K562 (cell line): ENCODE measurements around the gene PSMA6. TPM values are rescaled to one million over a fixed set of nuclear protein-coding genes. Genes with fewer than 3 reads are reported as not detected.

Source experiments
- EGR1 ChIP-seq: fragments of 450-650 bp; conservative IDR thresholded peaks from 2 replicates; pipeline ENCODE4 v1.6.1; 2017; ENCODE audit warnings: mild to moderate bottlenecking
- NFE2 ChIP-seq: IDR thresholded peaks from 2 replicates; pipeline ENCODE4 v1.6.1; 2014; ENCODE audit warnings: antibody characterized with exemption, low read depth
- OTX1 ChIP-seq: fragments of 450-650 bp; formaldehyde crosslinking; IDR thresholded peaks from 2 replicates; pipeline ENCODE4 v1.4.0; 2022; ENCODE audit warnings: mild to moderate bottlenecking
- TOE1 ChIP-seq, 2 experiments: fragments of 450-650 bp in 1 of 2; sonication (generic) in 1 of 2; formaldehyde crosslinking in 1 of 2; IDR thresholded peaks; 2 replicates each; pipeline versions ENCODE4 v1.7.1 to v1.8.0; 2016 to 2022; ENCODE audit warnings: borderline replicate concordance in 2 of 2, mild to moderate bottlenecking in 2 of 2, antibody characterized with exemption in 1 of 2, inconsistent platforms in 1 of 2, low read depth in 1 of 2, missing genetic modification reagents in 1 of 2, moderate library complexity in 1 of 2
- polyA plus RNA-seq, 8 experiments: library from polyadenylated mRNA; depleted of rRNA in 4 of 8; stranded (reverse) in 5 of 8; unstranded in 3 of 8; fragments of >200 nt; fragmentation: Nextera tagmentation in 2 of 8; fragmentation: Illumina TruSeq in 1 of 8; extraction: Ambion mirVana in 2 of 8; extraction: Trizol in 1 of 8; gene quantifications; 2 replicates each; pipeline versions ENCODE4 v1.2.1 to v1.2.3, GENCODE V29; 2011 to 2014; ENCODE audit warnings: inconsistent platforms in 1 of 8, missing spikeins in 1 of 8
- total RNA-seq, 7 experiments: library from RNA; depleted of rRNA in 6 of 7; stranded (reverse); fragments of >200 nt in 6 of 7; fragmentation: Illumina TruSeq in 2 of 7; extraction: Trizol in 2 of 7; gene quantifications; 2 replicates each; pipeline versions ENCODE4 v1.2.1 to v1.2.3, GENCODE V29; 2011 to 2021; ENCODE audit warnings: low replicate concordance in 1 of 7
- TF ChIP-seq, protein P1 (sequence below), 2 experiments: fragments of 450-650 bp; formaldehyde crosslinking in 1 of 2; IDR thresholded peaks; 2 replicates each; pipeline versions ENCODE4 v1.4.0 to v1.6.1; 2014 to 2020; ENCODE audit warnings: mild to moderate bottlenecking in 2 of 2, borderline replicate concordance in 1 of 2, low read depth in 1 of 2
- TF ChIP-seq, protein P2 (sequence below), 2 experiments: fragments of 450-650 bp; IDR thresholded peaks; 2 replicates each; pipeline ENCODE4 v1.6.1; 2018; ENCODE audit warnings: mild to moderate bottlenecking in 2 of 2, low read depth in 1 of 2; ENCODE audit not compliant: partially characterized antibody in 2 of 2
- TF ChIP-seq, protein P3 (sequence below): conservative IDR thresholded peaks from 2 replicates; pipeline ENCODE4 v1.6.1; 2011; ENCODE audit warnings: low read depth, mild to moderate bottlenecking, low read length; ENCODE audit not compliant: control insufficient read depth
- TF ChIP-seq, protein P4 (sequence below): fragments of 250-450 bp; sonication (Bioruptor Pico); IDR thresholded peaks from 2 replicates; pipeline ENCODE4 v1.9.0; 2021; ENCODE audit warnings: mild to moderate bottlenecking, inconsistent platforms

Gene PSMA6
- total and polyA plus RNA-seq, 9 of the 15 experiments (the other 6 are each of a cell fraction or from before 2014, with no cell fraction given), result 210 to 952 (median 288) TPM

DNA sequence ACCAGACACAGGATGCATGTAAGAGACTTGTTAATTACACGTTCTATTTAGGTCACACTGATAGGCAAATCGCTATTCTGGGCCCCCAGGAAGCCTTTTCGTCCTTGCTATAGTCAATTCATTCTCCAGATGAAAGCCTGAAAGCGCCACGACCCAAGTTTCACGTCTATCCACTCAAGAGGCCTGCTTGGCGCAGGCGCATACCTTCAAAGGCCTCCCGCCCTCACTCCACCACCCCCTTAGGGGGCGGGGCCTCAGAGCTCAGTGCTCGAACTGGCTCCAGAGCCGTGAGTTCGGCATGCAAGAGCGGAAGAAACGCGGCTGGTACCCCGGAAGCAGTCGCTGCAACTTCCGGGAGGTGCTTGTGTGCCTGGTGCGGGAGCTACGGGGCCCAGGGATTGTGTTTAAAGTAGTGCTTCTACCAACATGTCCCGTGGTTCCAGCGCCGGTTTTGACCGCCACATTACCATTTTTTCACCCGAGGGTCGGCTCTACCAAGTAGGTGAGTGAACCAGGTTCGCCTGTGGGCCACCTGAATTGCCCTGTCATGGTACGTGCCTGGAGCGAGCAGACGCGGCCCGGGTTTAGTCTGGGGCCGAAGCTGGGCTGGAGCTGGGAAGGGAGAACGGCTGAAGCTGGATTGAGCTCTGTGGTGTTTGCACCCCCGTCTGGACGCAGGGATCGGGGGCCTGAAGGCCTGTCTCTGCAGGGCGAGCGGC, at the start of gene PSMA6 (continued):
- TF ChIP-seq, protein P1, sequence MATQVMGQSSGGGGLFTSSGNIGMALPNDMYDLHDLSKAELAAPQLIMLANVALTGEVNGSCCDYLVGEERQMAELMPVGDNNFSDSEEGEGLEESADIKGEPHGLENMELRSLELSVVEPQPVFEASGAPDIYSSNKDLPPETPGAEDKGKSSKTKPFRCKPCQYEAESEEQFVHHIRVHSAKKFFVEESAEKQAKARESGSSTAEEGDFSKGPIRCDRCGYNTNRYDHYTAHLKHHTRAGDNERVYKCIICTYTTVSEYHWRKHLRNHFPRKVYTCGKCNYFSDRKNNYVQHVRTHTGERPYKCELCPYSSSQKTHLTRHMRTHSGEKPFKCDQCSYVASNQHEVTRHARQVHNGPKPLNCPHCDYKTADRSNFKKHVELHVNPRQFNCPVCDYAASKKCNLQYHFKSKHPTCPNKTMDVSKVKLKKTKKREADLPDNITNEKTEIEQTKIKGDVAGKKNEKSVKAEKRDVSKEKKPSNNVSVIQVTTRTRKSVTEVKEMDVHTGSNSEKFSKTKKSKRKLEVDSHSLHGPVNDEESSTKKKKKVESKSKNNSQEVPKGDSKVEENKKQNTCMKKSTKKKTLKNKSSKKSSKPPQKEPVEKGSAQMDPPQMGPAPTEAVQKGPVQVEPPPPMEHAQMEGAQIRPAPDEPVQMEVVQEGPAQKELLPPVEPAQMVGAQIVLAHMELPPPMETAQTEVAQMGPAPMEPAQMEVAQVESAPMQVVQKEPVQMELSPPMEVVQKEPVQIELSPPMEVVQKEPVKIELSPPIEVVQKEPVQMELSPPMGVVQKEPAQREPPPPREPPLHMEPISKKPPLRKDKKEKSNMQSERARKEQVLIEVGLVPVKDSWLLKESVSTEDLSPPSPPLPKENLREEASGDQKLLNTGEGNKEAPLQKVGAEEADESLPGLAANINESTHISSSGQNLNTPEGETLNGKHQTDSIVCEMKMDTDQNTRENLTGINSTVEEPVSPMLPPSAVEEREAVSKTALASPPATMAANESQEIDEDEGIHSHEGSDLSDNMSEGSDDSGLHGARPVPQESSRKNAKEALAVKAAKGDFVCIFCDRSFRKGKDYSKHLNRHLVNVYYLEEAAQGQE (IDR thresholded peaks at IDR 0.05; ENCODE audit: borderline replicate concordance), result no peak; the same call in 1 of the 2 replicates
- TF ChIP-seq, protein P1 (CRISPR knock-in tag; IDR thresholded peaks at IDR 0.05; ENCODE audit: low read depth), result peak; percentile 60; the same call in 1 of the 2 replicates
- TF ChIP-seq, protein P2, sequence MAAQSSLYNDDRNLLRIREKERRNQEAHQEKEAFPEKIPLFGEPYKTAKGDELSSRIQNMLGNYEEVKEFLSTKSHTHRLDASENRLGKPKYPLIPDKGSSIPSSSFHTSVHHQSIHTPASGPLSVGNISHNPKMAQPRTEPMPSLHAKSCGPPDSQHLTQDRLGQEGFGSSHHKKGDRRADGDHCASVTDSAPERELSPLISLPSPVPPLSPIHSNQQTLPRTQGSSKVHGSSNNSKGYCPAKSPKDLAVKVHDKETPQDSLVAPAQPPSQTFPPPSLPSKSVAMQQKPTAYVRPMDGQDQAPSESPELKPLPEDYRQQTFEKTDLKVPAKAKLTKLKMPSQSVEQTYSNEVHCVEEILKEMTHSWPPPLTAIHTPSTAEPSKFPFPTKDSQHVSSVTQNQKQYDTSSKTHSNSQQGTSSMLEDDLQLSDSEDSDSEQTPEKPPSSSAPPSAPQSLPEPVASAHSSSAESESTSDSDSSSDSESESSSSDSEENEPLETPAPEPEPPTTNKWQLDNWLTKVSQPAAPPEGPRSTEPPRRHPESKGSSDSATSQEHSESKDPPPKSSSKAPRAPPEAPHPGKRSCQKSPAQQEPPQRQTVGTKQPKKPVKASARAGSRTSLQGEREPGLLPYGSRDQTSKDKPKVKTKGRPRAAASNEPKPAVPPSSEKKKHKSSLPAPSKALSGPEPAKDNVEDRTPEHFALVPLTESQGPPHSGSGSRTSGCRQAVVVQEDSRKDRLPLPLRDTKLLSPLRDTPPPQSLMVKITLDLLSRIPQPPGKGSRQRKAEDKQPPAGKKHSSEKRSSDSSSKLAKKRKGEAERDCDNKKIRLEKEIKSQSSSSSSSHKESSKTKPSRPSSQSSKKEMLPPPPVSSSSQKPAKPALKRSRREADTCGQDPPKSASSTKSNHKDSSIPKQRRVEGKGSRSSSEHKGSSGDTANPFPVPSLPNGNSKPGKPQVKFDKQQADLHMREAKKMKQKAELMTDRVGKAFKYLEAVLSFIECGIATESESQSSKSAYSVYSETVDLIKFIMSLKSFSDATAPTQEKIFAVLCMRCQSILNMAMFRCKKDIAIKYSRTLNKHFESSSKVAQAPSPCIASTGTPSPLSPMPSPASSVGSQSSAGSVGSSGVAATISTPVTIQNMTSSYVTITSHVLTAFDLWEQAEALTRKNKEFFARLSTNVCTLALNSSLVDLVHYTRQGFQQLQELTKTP (IDR thresholded peaks at IDR 0.05; ENCODE audit: low read depth in 1 of 2, partially characterized antibody in 2 of 2), result peak in 1 of 2 experiments; percentile 19
- TF ChIP-seq NFE2 (peak; percentile 71), TOE1 (IDR thresholded peaks at IDR 0.05; ENCODE audit: borderline replicate concordance) (peak; percentile 19; the same call in 1 of the 2 replicates), TOE1 (CRISPR knock-in tag; IDR thresholded peaks at IDR 0.05; ENCODE audit: borderline replicate concordance, low read depth) (no peak), EGR1 (peak; percentile 37; the same call in 1 of the 2 replicates), OTX1 (CRISPR knock-in tag) (0 out of 2 replicates have a peak, but pooled peaks have one; percentile 28)
- TF ChIP-seq, protein P3, sequence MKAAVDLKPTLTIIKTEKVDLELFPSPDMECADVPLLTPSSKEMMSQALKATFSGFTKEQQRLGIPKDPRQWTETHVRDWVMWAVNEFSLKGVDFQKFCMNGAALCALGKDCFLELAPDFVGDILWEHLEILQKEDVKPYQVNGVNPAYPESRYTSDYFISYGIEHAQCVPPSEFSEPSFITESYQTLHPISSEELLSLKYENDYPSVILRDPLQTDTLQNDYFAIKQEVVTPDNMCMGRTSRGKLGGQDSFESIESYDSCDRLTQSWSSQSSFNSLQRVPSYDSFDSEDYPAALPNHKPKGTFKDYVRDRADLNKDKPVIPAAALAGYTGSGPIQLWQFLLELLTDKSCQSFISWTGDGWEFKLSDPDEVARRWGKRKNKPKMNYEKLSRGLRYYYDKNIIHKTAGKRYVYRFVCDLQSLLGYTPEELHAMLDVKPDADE, result 0 out of 2 replicates have a peak, but pooled peaks have one; percentile 9
- TF ChIP-seq, protein P4, sequence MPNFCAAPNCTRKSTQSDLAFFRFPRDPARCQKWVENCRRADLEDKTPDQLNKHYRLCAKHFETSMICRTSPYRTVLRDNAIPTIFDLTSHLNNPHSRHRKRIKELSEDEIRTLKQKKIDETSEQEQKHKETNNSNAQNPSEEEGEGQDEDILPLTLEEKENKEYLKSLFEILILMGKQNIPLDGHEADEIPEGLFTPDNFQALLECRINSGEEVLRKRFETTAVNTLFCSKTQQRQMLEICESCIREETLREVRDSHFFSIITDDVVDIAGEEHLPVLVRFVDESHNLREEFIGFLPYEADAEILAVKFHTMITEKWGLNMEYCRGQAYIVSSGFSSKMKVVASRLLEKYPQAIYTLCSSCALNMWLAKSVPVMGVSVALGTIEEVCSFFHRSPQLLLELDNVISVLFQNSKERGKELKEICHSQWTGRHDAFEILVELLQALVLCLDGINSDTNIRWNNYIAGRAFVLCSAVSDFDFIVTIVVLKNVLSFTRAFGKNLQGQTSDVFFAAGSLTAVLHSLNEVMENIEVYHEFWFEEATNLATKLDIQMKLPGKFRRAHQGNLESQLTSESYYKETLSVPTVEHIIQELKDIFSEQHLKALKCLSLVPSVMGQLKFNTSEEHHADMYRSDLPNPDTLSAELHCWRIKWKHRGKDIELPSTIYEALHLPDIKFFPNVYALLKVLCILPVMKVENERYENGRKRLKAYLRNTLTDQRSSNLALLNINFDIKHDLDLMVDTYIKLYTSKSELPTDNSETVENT (CRISPR knock-in tag), result 0 out of 2 replicates have a peak, but pooled peaks have one; percentile 31
